Endodermal cell (in vitro differentiated cells): ENCODE data around the gene HEYL. TPM values are rescaled to one million over a fixed set of nuclear protein-coding genes. Genes with fewer than 3 reads are reported as not detected.

Experiments
- DNase-seq: peaks from one replicate; pipeline ENCODE4 v3.0.0-alpha.2; 2017
- H3K27ac ChIP-seq: 2 replicates; pipeline ENCODE4 v1.5.1; 2013; ENCODE audit warnings: mild to moderate bottlenecking, low read depth, low read length, moderate library complexity
- H3K27me3 ChIP-seq: 2 replicates; pipeline ENCODE4 v1.6.1; 2013; ENCODE audit warnings: mild to moderate bottlenecking, low read length, moderate library complexity; ENCODE audit not compliant: insufficient read depth, control insufficient read depth, poor library complexity, severe bottlenecking
- H3K36me3 ChIP-seq: 2 replicates; pipeline ENCODE4 v1.7.0; 2013; ENCODE audit warnings: mild to moderate bottlenecking, low read length, moderate library complexity; ENCODE audit not compliant: control insufficient read depth, insufficient read depth
- H3K4me1 ChIP-seq: one replicate; pipeline ENCODE4 v1.7.0; 2013; ENCODE audit warnings: low read length; ENCODE audit not compliant: control insufficient read depth, insufficient read depth
- H3K4me3 ChIP-seq: 2 replicates; pipeline ENCODE4 v1.5.1; 2013; ENCODE audit warnings: mild to moderate bottlenecking, low read length, moderate library complexity
- H3K9ac ChIP-seq: 2 replicates; pipeline ENCODE4 v1.6.1; 2013; ENCODE audit warnings: mild to moderate bottlenecking, low read length, moderate library complexity; ENCODE audit not compliant: poor library complexity, severe bottlenecking; ENCODE audit errors: extremely low read depth
- H3K9me3 ChIP-seq: 2 replicates; pipeline ENCODE4 v1.6.1; 2013; ENCODE audit warnings: mild to moderate bottlenecking, low read length, moderate library complexity; ENCODE audit not compliant: control insufficient read depth
- H3K27ac Mint-ChIP-seq: 2 replicates; pipeline ENCODE4 v1.8.0; 2020; ENCODE audit warnings: mixed read lengths
- H3K27me3 Mint-ChIP-seq: 2 replicates; pipeline ENCODE4 v1.8.0; 2021; ENCODE audit warnings: mild to moderate bottlenecking, mixed read lengths; ENCODE audit not compliant: insufficient read depth
- H3K36me3 Mint-ChIP-seq: 2 replicates; pipeline ENCODE4 v1.8.0; 2020; ENCODE audit warnings: low read depth, mixed read lengths
- H3K4me1 Mint-ChIP-seq: 2 replicates; pipeline ENCODE4 v1.8.0; 2020; ENCODE audit warnings: mixed read lengths
- H3K4me3 Mint-ChIP-seq: 2 replicates; pipeline ENCODE4 v1.8.0; 2020; ENCODE audit warnings: mild to moderate bottlenecking, moderate library complexity, mixed read lengths
- H3K9me3 Mint-ChIP-seq: 2 replicates; pipeline ENCODE4 v1.8.0; 2020; ENCODE audit warnings: mild to moderate bottlenecking, mixed read lengths
- WGBS, 2 experiments: methylation state at CpG; one replicate each; pipeline versions ENCODE4 v1.1.5 to v1.1.7; 2013; ENCODE audit warnings: missing lambda C conversion rate in 2 of 2, mixed read lengths in 1 of 2; ENCODE audit not compliant: insufficient coverage in 1 of 2, insufficient read length in 1 of 2; 5-methylcytosine and 5-hydroxymethylcytosine counted together
- total RNA-seq, 2 donors: library from RNA; stranded (reverse); fragmentation: NEBNext Ultra II Directional in 1 of 2; extraction: Animal tissue kit (Norgen Biotek cat#: 25700) in 1 of 2; gene quantifications; 2 replicates in 1 of 2; 3 replicates in 1 of 2; pipeline ENCODE4 v1.2.1, GENCODE V29; 2021
- TF ChIP-seq, protein P1 (sequence below): fragments of 200-600 bp; sonication (generic); conservative IDR thresholded peaks from 2 replicates; pipeline ENCODE4 v1.5.0; 2021; ENCODE audit warnings: antibody characterized with exemption, mild to moderate bottlenecking

The HEYL gene
- total RNA-seq, 2 donors from 2014 or later = 1.2 to 1.5 TPM

DNA sequence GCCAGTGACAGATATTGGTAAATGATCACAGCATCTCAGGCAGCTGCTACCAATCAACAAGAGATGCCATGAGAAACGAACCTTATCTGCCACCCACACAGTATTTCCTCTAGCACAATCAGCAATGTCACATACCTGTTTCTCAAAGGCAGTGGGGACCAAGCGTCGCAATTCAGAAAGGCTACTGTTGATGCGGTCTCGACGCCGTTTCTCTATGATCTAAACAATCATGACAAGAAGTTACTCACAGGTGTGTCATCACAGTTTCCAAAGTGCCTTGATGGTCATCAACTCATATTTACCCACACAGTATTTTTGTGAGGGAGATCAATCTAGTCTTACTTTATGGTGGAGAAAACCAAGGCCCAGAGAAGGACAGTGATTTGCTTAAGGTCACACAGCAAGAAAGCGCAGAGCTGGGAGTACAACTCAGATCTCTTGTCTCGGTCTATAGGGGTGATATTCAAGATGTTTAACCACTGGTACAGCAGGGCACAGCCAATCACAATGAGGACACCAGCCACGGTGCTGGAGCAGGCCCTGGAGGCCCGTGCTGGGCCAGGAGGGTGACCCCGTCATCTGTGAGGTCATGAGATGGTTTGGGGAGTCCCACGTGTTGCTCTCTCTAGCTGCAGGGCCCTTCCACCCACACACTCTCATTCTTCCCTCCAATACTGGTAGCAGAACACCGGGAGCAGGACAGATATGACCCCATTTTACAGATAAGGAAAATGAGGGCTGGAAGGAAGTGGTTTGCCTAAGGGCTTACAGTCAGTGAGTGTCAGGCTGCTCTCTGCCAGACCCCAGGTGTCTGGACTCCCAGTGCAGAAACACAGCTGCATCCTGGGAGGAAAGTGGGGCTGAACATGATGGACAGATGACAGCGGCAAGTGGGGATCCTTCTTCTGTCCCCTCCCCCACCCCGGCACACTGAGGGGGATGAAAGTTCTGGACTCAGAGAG, 7.8 kb downstream of the HEYL start:
- no peaks in the 10 kb centered on the region for H3K36me3 ChIP-seq
- H3K9me3 ChIP-seq = no peaks in the 10 kb centered on the region
- no peak for DNase-seq
- WGBS, 2 experiments = 88 to 92% methylated on average over 10 to 16 of the region's 16 CpGs
- no peak overlapping the region for H3K27ac ChIP-seq
- no peak overlapping the region for H3K4me3 ChIP-seq
- H3K4me1 ChIP-seq = no peaks in the 10 kb centered on the region
- Mint-ChIP-seq H3K27ac (no peak overlapping the region), H3K9me3 (no peaks in the 10 kb centered on the region), H3K27me3 (peaks cover 95% of the 10 kb centered on the region), H3K4me1 (peaks cover 14% of the 10 kb centered on the region), H3K36me3 (no peaks in the 10 kb centered on the region), H3K4me3 (no peak overlapping the region)
- peaks cover 87% of the 10 kb centered on the region for H3K27me3 ChIP-seq
- TF ChIP-seq, protein P1, sequence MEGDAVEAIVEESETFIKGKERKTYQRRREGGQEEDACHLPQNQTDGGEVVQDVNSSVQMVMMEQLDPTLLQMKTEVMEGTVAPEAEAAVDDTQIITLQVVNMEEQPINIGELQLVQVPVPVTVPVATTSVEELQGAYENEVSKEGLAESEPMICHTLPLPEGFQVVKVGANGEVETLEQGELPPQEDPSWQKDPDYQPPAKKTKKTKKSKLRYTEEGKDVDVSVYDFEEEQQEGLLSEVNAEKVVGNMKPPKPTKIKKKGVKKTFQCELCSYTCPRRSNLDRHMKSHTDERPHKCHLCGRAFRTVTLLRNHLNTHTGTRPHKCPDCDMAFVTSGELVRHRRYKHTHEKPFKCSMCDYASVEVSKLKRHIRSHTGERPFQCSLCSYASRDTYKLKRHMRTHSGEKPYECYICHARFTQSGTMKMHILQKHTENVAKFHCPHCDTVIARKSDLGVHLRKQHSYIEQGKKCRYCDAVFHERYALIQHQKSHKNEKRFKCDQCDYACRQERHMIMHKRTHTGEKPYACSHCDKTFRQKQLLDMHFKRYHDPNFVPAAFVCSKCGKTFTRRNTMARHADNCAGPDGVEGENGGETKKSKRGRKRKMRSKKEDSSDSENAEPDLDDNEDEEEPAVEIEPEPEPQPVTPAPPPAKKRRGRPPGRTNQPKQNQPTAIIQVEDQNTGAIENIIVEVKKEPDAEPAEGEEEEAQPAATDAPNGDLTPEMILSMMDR = no peak
- H3K9ac ChIP-seq = no peak overlapping the region

DNA sequence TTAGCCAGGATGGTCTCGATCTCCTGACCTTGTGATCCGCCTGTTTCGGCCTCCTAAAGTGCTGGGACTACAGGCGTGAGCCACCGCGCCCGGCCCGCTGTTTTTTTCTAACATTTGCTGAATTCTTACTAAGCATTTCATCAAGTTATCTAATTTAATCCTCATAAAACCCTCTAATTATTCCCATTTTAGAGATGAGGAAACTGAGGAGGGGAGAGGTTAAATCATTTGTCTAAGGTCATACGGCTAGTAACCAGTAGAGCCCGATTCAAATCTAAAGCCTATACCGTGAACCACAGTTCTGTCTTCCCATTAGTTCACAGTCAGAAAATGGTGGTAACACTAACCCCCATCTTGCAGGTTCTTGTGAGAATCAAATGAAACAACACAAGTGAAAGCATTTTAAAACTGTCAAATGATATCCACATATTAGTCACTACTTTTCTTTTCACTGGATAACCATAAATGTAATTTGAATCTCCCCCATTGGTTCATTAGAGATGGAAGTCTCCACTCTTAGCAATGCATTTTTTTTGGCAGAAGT, 10.6 kb downstream of the HEYL start:
- Mint-ChIP-seq H3K36me3 (no peaks in the 10 kb centered on the region), H3K4me1 (peaks cover 7% of the 10 kb centered on the region), H3K9me3 (no peaks in the 10 kb centered on the region), H3K4me3 (no peak overlapping the region), H3K27me3 (peaks cover 94% of the 10 kb centered on the region), H3K27ac (no peak overlapping the region)
- Histone ChIP-seq H3K4me3 (no peak overlapping the region), H3K9ac (no peak overlapping the region), H3K9me3 (no peaks in the 10 kb centered on the region), H3K36me3 (no peaks in the 10 kb centered on the region), H3K27me3 (peaks cover 80% of the 10 kb centered on the region), H3K4me1 (no peaks in the 10 kb centered on the region), H3K27ac (no peak overlapping the region)
- WGBS, 2 experiments = 89 to 97% methylated on average over 9 to 11 of the region's 11 CpGs
- DNase-seq = no peak
- TF ChIP-seq, protein P1 = no peak

DNA sequence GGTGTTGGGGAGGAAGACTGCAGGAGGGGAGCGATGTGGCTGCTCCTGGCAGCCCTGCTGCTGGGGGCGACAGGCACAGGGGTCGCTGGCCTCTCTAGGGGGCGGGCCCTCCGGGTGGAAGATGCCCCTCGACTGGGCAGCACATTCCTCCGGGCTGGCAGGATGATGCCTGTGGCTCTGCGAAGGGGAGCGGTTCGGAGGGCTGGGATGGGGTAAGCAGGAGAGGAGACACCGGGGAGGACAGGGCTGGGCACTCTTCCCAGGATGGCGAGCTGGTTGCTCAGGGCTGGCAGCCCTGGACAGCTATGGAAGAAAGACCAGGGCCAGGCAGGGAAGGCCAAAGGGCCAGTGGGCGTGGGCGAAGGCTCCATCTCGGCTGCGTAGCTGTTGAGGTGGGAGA, 12.8 kb downstream of the HEYL start:
- H3K27me3 Mint-ChIP-seq = peaks cover 92% of the 10 kb centered on the region
- H3K27ac ChIP-seq = no peak overlapping the region
- H3K36me3 Mint-ChIP-seq = no peaks in the 10 kb centered on the region
- H3K9me3 ChIP-seq = no peaks in the 10 kb centered on the region
- no peaks in the 10 kb centered on the region for H3K9me3 Mint-ChIP-seq
- no peaks in the 10 kb centered on the region for H3K4me1 ChIP-seq
- H3K9ac ChIP-seq = no peak overlapping the region
- no peak overlapping the region for H3K4me3 ChIP-seq
- no peak for DNase-seq
- no peak overlapping the region for H3K4me3 Mint-ChIP-seq
- H3K27me3 ChIP-seq = peaks cover 74% of the 10 kb centered on the region
- H3K27ac Mint-ChIP-seq = no peak overlapping the region
- TF ChIP-seq, protein P1 = no peak
- no peaks in the 10 kb centered on the region for H3K36me3 ChIP-seq
- H3K4me1 Mint-ChIP-seq = no peaks in the 10 kb centered on the region
- WGBS, 2 experiments = 86 to 89% methylated on average over 8 to 16 of the region's 16 CpGs
